H1 (cell line): Measurements from ENCODE around the gene DPEP1. TPM values are rescaled to one million over a fixed set of nuclear protein-coding genes. Genes with fewer than 3 reads are reported as not detected.

Source experiments
- ATF2 ChIP-seq: IDR thresholded peaks from 2 replicates; pipeline ENCODE4 v1.6.1; 2012; ENCODE audit warnings: low read length, inconsistent platforms
- BACH1 ChIP-seq: IDR thresholded peaks from 2 replicates; pipeline ENCODE4 v1.6.1; 2012; ENCODE audit warnings: low read length, improper control_type of control experiment
- BCL11A ChIP-seq, 2 experiments: IDR thresholded peaks; one replicate each; pipeline ENCODE4 v1.6.1; 2011; ENCODE audit warnings: low read depth in 2 of 2, low read length in 2 of 2, mild to moderate bottlenecking in 2 of 2
- BRCA1 ChIP-seq: IDR thresholded peaks from 2 replicates; pipeline ENCODE4 v1.6.1; 2012; ENCODE audit warnings: low read depth, low read length, improper control_type of control experiment
- CBX5 ChIP-seq: fragments of 300-800, 300-1000 bp; sonication (generic); IDR thresholded peaks from 2 replicates; pipeline ENCODE4 v1.7.1; 2016; ENCODE audit warnings: antibody characterized with exemption, low read length, low read depth
- CHD1 ChIP-seq: IDR thresholded peaks from 2 replicates; pipeline ENCODE4 v1.6.1; 2012; ENCODE audit warnings: low read depth, low read length, improper control_type of control experiment
- CHD2 ChIP-seq: IDR thresholded peaks from 2 replicates; pipeline ENCODE4 v1.6.1; 2012; ENCODE audit warnings: low read length, improper control_type of control experiment
- EGR1 ChIP-seq: IDR thresholded peaks from 2 replicates; pipeline ENCODE4 v1.6.1; 2011; ENCODE audit warnings: low read depth, low read length, borderline replicate concordance
- EP300 ChIP-seq, 2 experiments: IDR thresholded peaks; 1 replicate in 1 of 2; 2 replicates in 1 of 2; pipeline ENCODE4 v1.6.1; 2011 to 2012; ENCODE audit warnings: low read depth in 2 of 2, low read length in 2 of 2, mild to moderate bottlenecking in 2 of 2, borderline replicate concordance in 1 of 2, inconsistent platforms in 1 of 2, moderate library complexity in 1 of 2
- EZH2 ChIP-seq: fragments of 200-600 bp; sonication (generic); IDR thresholded peaks from 2 replicates; pipeline ENCODE4 v1.7.1; 2012; ENCODE audit warnings: low read depth, mild to moderate bottlenecking, moderate library complexity, low read length, inconsistent platforms; ENCODE audit not compliant: severe bottlenecking
- PHF8 ChIP-seq: fragments of 200-600 bp; sonication (generic); conservative IDR thresholded peaks from 2 replicates; pipeline ENCODE4 v1.7.1; 2012; ENCODE audit warnings: low read depth, mild to moderate bottlenecking, inconsistent platforms, low read length, moderate library complexity
- POLR2AphosphoS5 ChIP-seq: IDR thresholded peaks from 2 replicates; pipeline ENCODE4 v1.6.1; 2011; ENCODE audit warnings: low read depth, low read length
- SIN3A ChIP-seq, 2 experiments: IDR thresholded peaks in 1 of 2; conservative IDR thresholded peaks in 1 of 2; 2 replicates each; pipeline ENCODE4 v1.6.1; 2011 to 2012; ENCODE audit warnings: low read length in 2 of 2, improper control_type of control experiment in 1 of 2, low read depth in 1 of 2, mild to moderate bottlenecking in 1 of 2
- SIX5 ChIP-seq: IDR thresholded peaks from 2 replicates; pipeline ENCODE4 v1.6.1; 2011; ENCODE audit warnings: mild to moderate bottlenecking, low read depth, low read length
- TAF1 ChIP-seq: IDR thresholded peaks from 2 replicates; pipeline ENCODE4 v1.6.1; 2011; ENCODE audit warnings: mild to moderate bottlenecking, low read depth, low read length
- TBP ChIP-seq: IDR thresholded peaks from 2 replicates; pipeline ENCODE4 v1.6.1; 2011; ENCODE audit warnings: low read depth, low read length, improper control_type of control experiment
- TEAD4 ChIP-seq: IDR thresholded peaks from 2 replicates; pipeline ENCODE4 v1.6.1; 2012; ENCODE audit warnings: low read depth, low read length, inconsistent platforms, mixed read lengths
- polyA plus RNA-seq, 7 experiments: library from polyadenylated mRNA; depleted of rRNA in 3 of 7; stranded (reverse) in 5 of 7; unstranded in 2 of 7; fragments of >200 nt in 5 of 7; fragments of 200-250 nt in 2 of 7; gene quantifications; 1 replicate in 5 of 7; 2 replicates in 1 of 7; 4 replicates in 1 of 7; pipeline versions ENCODE4 v1.2.1 to v1.2.3, GENCODE V29; 2011 to 2013; ENCODE audit warnings: missing spikeins in 2 of 7, mixed read lengths in 2 of 7
- total RNA-seq: library from RNA; stranded (reverse); fragmentation: NEBNext Ultra II Directional; extraction: Animal tissue kit (Norgen Biotek cat#: 25700); gene quantifications from 2 replicates; pipeline ENCODE4 v1.2.1, GENCODE V29; 2021

DPEP1 gene
- total and polyA plus RNA-seq, 2 of the 8 experiments (the other 6 are each of a cell fraction or from before 2014, with no cell fraction given): 2.8 to 3.1 TPM

GRCh38 chr16:89574681-89575246, 38.7 kb upstream of the DPEP1 start (continued):
- TF ChIP-seq CHD2 (no peak), PHF8 (peak; percentile 40; the same call in 1 of the 2 replicates), ATF2 (no peak), BACH1 (no peak), BRCA1 (no peak), BCL11A (IDR thresholded peaks at IDR 0.05; ENCODE audit: low read depth in 2 of 2, low read length in 2 of 2) (no peak), SIX5 (no peak), EZH2 (no peak), CHD1 (no peak), SIN3A (conservative IDR thresholded peaks at IDR 0.05 in 1 of 2, IDR thresholded peaks at IDR 0.05 in 1 of 2; ENCODE audit: low read depth in 1 of 2, low read length in 2 of 2) (0 out of 4 replicates have a peak, but pooled peaks have one; percentile 10 to 59), EP300 (IDR thresholded peaks at IDR 0.05; ENCODE audit: borderline replicate concordance in 1 of 2, low read depth in 2 of 2, low read length in 2 of 2) (no peak), TEAD4 (0 out of 2 replicates have a peak, but pooled peaks have one; percentile 42), TBP (peak; percentile 28; the same call in 1 of the 2 replicates), CBX5 (no peak), EGR1 (0 out of 2 replicates have a peak, but pooled peaks have one; percentile 30), POLR2AphosphoS5 (no peak), TAF1 (peak; percentile 48; the same call in 1 of the 2 replicates)
